ENCODE measurements around the gene INTS4. TPM values are rescaled to one million over a fixed set of nuclear protein-coding genes. Genes with fewer than 3 reads are reported as not detected.
"Not testable (repeated sequence)": the region's sequence is repeated elsewhere in the genome, so short reads cannot be mapped to it uniquely, and the experiment has no call there.

Gene INTS4
- total RNA-seq, 1 donor from 2014 or later: 38.7 TPM

GRCh38 chr11:77878247-77878646, 116.2 kb downstream of the INTS4 start:
- DNase-seq (ENCODE audit: low spot score): not testable (repeated sequence)

DNA sequence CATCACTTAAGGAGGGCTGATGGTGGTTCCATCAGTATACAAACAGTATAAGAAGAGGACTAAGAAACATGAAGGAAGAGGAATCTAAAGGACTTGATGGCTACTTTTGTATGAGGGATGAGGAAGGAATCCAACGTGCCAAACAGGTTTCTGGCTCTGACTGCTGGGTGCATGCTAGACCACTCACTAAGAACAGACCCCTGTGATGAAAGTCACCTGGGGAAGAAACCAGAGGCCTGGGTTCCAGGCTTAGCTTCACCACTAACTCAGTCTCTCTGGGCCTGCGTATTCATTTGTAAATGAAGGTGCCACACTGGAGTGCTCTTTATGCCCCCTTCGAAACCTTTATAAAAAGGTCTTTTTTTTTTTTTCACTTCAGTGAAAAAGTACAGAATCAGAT, 118.4 kb downstream of the INTS4 start:
- DNase-seq (ENCODE audit: low spot score): no peak

- DNase-seq (ENCODE audit: low spot score): no peak
Measured at GRCh38 chr11:77874206-77874605, 120.3 kb downstream of the INTS4 start.

DNA sequence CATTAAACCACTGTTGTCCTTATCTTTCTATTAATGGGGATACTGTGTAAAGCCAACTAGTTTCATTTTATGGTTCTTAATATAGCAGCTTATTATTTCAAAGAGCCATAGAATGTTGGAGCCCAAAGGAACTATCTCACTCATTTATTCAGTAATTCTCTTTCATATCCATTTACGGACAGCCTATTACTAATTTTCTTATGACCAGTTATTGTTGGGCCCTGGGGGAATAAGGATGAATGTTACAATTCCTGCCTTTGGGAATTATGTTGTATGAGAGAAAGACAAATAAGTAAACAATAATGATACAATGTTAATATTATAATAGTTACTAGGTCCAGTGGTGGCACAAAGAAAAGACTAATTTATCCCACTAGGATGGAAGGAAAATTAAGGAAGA, 121.1 kb downstream of the INTS4 start:
- DNase-seq (ENCODE audit: low spot score): no peak

- DNase-seq (ENCODE audit: low spot score): no peak
Measured at GRCh38 chr11:77871855-77872254, 122.6 kb downstream of the INTS4 start.

DNA sequence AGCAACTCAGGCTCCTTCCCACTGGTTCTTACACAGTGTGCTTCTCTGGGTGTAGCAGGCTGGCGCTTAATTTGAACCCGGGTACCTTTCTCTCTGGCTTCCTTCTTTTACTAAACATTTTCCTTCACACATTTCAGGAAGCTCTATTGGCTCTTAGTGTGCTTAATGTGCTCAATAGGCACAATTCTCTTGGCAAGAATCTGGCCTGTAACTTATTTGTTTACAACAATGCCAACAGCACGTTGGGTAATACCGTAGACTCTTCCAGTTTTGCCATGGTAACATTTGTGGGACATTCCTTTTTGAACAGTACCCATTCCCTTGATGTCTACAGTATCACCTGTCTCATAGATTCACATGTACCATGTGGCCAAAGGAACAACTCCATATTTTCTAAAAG, 125.7 kb downstream of the INTS4 start:
- no peak for DNase-seq (ENCODE audit: low spot score)

- DNase-seq (ENCODE audit: low spot score): no peak
Measured at GRCh38 chr11:77866336-77866735, 128.1 kb downstream of the INTS4 start.

DNA sequence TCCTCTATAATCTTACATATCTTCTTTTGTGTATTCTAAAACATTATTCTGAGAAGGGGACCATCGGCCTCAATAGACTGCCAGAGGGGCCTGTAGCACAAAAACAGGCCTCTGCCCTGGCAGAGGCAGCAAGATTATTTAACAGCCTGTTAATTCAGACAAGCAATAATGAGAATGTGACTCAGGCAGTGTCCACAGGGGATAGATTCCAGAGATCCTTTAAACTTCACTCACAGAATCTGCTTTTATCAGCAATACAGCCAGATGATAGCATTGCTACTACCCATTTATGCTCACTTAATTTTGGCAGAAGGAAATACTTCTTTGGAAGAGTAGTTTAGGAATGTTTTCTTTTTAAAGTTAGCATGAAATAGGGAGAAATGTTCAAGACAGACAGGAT, 128.7 kb downstream of the INTS4 start:
- no peak for DNase-seq (ENCODE audit: low spot score)

- DNase-seq (ENCODE audit: low spot score): not testable (repeated sequence)
Measured at GRCh38 chr11:77861444-77861843, 133.0 kb downstream of the INTS4 start.

DNA sequence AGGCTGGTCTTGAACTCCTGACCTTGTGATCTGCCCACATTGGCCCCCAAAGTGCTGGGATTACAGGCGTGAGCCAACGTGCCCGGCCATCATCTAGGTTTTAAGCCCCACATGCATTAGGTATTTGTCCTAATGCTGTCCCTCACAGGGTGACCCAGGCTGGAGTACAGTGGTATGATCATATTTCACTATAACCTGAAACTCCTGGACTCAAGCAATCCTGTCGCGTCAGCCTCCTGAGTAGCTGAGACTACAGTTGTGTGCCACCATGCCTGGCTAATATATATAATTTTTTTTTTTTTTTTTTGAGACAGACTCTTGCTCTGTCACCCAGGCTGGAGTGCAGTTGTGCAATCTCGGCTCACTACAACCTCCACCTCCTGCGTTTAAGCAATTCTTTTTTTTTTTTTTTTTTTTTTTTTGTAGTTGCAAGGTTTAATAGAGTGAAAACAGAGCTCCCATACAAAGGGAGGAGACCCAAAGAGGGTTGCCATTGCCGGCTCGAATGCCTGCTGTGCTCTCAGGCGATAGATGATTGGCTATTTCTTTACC, 136.5 kb downstream of the INTS4 start:
- DNase-seq (ENCODE audit: low spot score): not testable (repeated sequence)

DNA sequence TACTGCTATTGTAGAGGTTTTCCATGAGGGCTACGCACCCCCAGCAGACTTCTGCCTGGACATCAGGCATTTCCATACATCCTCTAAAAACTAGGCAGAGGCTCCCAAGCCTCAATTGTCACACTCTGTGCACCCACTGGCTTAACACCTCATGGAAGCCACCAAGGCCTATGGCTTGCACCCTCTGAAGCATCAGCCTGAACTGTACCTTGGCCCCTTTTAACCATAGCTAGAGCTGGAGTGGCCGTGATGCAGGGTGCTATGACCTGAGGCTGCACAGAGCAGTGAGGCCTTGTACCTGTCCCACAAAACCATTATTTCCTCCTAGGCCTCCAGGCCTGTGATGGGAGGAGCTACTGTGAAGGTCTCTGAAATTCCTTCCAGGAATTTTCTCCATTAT, 139.6 kb downstream of the INTS4 start:
- DNase-seq (ENCODE audit: low spot score): no peak

- no peak for DNase-seq (ENCODE audit: low spot score)
Measured at GRCh38 chr11:77851503-77851902, 143.0 kb downstream of the INTS4 start.

DNA sequence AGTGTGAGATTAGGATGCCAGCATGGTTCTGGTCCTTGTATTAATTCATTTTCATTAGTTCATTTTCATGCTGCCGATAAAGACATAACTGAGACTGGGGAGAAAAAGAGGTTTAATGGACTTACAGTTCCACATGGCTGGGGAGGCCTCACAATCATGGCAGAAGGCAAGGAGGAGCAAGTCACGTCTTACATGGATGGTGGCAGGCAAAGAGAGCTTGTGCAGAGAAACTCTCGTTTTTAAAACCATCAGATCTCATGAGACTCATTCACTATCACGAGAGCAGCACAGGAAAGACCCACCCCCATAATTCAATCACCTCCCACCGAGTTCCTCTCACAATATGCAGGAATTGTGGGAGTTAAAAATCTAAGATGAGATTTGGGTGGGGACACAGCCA, 150.8 kb downstream of the INTS4 start:
- not testable (repeated sequence) for DNase-seq (ENCODE audit: low spot score)

DNA sequence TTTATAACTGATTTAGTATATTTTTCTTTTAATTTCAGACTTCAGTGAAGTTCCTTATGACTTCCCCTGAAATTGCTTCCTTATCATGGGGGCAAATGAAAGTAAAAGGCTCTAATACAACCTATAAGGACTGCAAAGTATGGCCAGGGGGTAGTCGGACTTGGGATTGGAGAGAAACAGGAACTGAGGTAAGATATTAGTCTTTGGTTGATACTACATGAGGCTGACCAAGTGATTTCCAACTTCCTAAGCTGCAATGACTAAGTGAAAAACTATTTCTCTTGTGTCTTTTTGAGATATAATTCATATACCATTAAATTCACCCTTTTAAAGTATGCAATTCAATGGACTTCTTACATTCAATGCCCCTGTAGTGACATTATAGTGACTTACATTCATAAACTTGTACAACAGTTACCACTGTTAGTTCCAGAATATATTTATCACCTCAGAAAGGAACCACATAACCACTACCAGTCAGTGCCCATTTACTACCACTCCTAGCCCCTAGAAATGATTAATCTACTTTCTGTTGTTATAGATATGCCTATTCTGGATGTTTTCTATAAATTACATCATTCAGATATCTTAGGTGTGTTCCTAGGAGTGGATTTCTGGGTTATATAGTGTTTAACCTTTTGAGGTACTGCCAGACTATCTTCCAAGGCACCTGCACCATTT, 151.9 kb downstream of the INTS4 start:
- no peak for DNase-seq (ENCODE audit: low spot score)

DNA sequence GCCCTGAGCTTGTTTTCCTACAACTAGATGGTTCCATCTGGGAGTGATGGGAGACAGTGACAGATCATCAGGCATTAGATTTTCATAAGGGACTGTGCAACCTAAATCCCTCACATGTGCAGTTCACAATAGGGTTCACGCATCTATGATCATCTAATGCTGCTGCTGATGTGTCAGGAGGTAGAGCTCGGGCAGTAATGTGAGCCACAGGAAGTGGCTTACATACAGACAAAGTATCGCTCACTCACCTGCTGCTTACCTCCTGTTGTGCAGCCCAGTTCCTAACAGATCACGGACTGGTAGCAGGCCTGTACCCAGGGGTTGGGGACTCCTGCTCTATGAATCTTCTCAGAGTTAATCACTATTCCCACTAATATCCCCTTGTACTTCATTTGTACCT, 161.2 kb downstream of the INTS4 start:
- no peak for DNase-seq (ENCODE audit: low spot score)

DNA sequence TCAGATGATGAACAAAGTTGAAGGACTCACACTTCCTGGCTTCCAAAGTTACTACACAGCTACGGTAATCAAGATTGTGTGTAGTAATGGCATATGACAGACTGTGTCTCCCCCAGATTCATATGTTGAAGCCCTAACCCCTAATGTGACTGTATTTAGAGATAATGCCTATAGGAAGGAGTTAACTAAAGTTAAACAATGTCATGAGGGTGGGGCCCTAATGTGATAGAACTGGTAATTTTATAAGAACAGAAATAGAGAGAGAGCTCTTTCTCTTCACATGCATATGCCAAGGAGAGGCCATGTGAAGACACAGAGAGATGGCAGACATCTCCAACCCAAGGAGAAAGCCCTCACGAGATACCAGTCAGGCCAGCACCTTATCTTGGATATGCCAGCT, 165.5 kb downstream of the INTS4 start:
- DNase-seq (ENCODE audit: low spot score): no peak

Other genes with a start within 250 kb of the INTS4 start
- 70.3 TPM for gene RSF1, start 173.9 kb downstream of the INTS4 start, total RNA-seq
- gene AAMDC, start 173.5 kb downstream of the INTS4 start, total RNA-seq: 20.4 TPM
- 7.6 TPM for gene KCTD14, start 28.6 kb upstream of the INTS4 start, total RNA-seq
- gene THRSP, start 69.2 kb upstream of the INTS4 start, total RNA-seq: not detected
- gene NDUFC2, start 85.2 kb upstream of the INTS4 start, total RNA-seq: 146 TPM
- gene ALG8, start 145.0 kb upstream of the INTS4 start, total RNA-seq: 53.1 TPM
- gene KCTD21, start 194.0 kb upstream of the INTS4 start, total RNA-seq: 6.7 TPM
- gene USP35, start 194.3 kb upstream of the INTS4 start, total RNA-seq: 10.0 TPM

Data from ureter (tissue), 1 donor.